Cardiac atrium fibroblast (primary cell): ENCODE data around the gene STAT1. TPM values are rescaled to one million over a fixed set of nuclear protein-coding genes. Genes with fewer than 3 reads are reported as not detected.

ENCODE experiments used
- total RNA-seq: library from RNA; depleted of rRNA; stranded (reverse); fragments of >200 nt; gene quantifications from 2 replicates; pipeline ENCODE4 v1.2.3, GENCODE V29; 2015

The STAT1 gene
- 152 and 270 TPM in 2 replicates for total RNA-seq

DNA sequence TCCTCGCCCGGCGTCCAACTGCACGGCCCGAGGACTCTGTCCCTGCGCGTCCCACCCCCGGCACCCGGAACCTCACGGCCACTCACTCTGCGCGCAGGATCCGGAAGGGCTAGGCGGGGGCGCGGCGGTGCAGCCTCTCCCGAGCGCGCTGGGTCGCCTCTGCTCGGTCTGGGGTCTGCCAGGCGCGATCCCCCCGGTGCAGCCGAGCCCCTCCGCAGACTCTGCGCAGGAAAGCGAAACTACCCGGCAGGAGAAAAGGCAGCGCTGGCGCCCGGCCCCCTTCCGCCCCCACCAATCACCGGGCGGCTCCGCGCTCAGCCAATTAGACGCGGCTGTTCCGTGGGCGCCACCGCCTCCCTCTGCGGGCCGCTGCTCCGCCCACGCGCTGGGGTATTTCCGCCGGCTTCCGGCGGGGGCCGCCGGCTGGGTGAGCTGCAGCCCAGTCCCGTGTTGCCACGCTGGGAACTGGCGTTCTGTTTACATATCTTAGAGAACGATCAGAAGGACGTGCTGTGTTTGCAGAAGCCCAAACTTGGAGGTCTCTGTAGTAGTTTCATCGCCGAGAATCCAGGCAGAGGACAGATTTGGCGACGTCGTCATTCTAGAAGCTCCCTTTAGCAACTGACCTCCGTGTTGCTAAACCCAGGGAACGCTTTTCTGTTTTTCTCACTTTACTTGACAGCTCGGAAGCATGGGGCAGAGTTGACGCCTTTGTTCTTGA is at the start of gene STAT1:
STAT1 (minus strand) TSS at position 240 of the 721 bp plus-strand sequence. CDS start 4,168 bp downstream, outside the sequence.

Other genes with a start within 250 kb of the STAT1 start
- gene GLS, start 133.3 kb downstream of the STAT1 start, total RNA-seq = 92.2 and 95.0 TPM in 2 replicates
- gene STAT4, start 136.8 kb upstream of the STAT1 start, total RNA-seq = 3.8 and 7.8 TPM in 2 replicates
- 119 and 168 TPM in 2 replicates for gene MYO1B, start 231.2 kb upstream of the STAT1 start, total RNA-seq